Gastrocnemius medialis (tissue), 4 donors: ENCODE data around the gene ARID5B.

Experiments used
- CTCF ChIP-seq, 5 experiments: fragments of 450-650 bp in 3 of 5; fragments of 200-600 bp in 2 of 5; sonication (generic) in 2 of 5; IDR thresholded peaks in 4 of 5; conservative IDR thresholded peaks in 1 of 5; 1 replicate in 4 of 5; 2 replicates in 1 of 5; pipeline ENCODE4 v1.5.1; 2016 to 2019; ENCODE audit warnings: antibody characterized with exemption in 5 of 5, mild to moderate bottlenecking in 3 of 5, moderate library complexity in 3 of 5
- POLR2A ChIP-seq, 2 donors: fragments of 450-650 bp; IDR thresholded peaks; one replicate each; pipeline ENCODE4 v1.6.1; 2017; ENCODE audit warnings: antibody characterized with exemption in 2 of 2, mild to moderate bottlenecking in 2 of 2, moderate library complexity in 2 of 2

- no peak for TF ChIP-seq CTCF (IDR thresholded peaks at IDR 0.05 in 4 of 5, conservative IDR thresholded peaks at IDR 0.05 in 1 of 5)
- TF ChIP-seq POLR2A (IDR thresholded peaks at IDR 0.05) = no peak
Measured at GRCh38 chr10:62115321-62115720, 213.8 kb downstream of the ARID5B start.
